Mucosa of rectum (tissue), 2 donors: ENCODE data around the gene SALL3.

Source experiments
- H3K27ac ChIP-seq, 2 donors: one replicate each; pipeline ENCODE4 v1.7.0; 2013; ENCODE audit warnings: inconsistent platforms in 2 of 2, low read depth in 2 of 2, low read length in 2 of 2
- H3K27me3 ChIP-seq, 2 donors: one replicate each; pipeline ENCODE4 v1.7.0; 2013; ENCODE audit warnings: low read length in 2 of 2; ENCODE audit not compliant: control insufficient read depth in 2 of 2, insufficient read depth in 2 of 2
- H3K36me3 ChIP-seq, 2 donors: one replicate each; pipeline ENCODE4 v1.7.0; 2013; ENCODE audit warnings: low read length in 2 of 2; ENCODE audit not compliant: control insufficient read depth in 2 of 2, insufficient read depth in 2 of 2
- H3K4me1 ChIP-seq, 2 donors: one replicate each; pipeline ENCODE4 v1.7.0; 2013; ENCODE audit warnings: low read length in 2 of 2, mild to moderate bottlenecking in 1 of 2; ENCODE audit not compliant: control insufficient read depth in 2 of 2, insufficient read depth in 2 of 2
- H3K4me3 ChIP-seq, 2 donors: one replicate each; pipeline ENCODE4 v1.7.0; 2013; ENCODE audit warnings: low read length in 2 of 2
- H3K9ac ChIP-seq, 2 donors: one replicate each; pipeline ENCODE4 v1.7.0; 2013; ENCODE audit warnings: low read length in 2 of 2, low read depth in 1 of 2, mild to moderate bottlenecking in 1 of 2
- H3K9me3 ChIP-seq, 2 donors: one replicate each; pipeline ENCODE4 v1.7.0; 2013; ENCODE audit warnings: low read length in 2 of 2; ENCODE audit not compliant: control insufficient read depth in 2 of 2
- donor health status: healthy.
- donor health status: Normal muscosa, but diverticular disease.

The SALL3 gene

GRCh38 chr18:78980279-78980771, 707 bp downstream of the SALL3 start:
- no peak overlapping the region for H3K4me3 ChIP-seq

GRCh38 chr18:78980777-78981380, 1.3 kb downstream of the SALL3 start:
- H3K27me3 ChIP-seq: peaks cover 24 to 35% of the 10 kb centered on the region in 2 donors
- no peak overlapping the region for H3K9ac ChIP-seq
- no peaks in the 10 kb centered on the region for H3K9me3 ChIP-seq
- H3K27ac ChIP-seq: no peak overlapping the region
- H3K36me3 ChIP-seq: no peaks in the 10 kb centered on the region
- no peaks in the 10 kb centered on the region for H3K4me1 ChIP-seq
- no peak overlapping the region for H3K4me3 ChIP-seq

More at GRCh38 chr18:78980279-78980771, 707 bp downstream of the SALL3 start:
- peaks cover 21 to 35% of the 10 kb centered on the region in 2 donors for H3K27me3 ChIP-seq
- no peak overlapping the region for H3K27ac ChIP-seq
- H3K9ac ChIP-seq: no peak overlapping the region
- no peaks in the 10 kb centered on the region for H3K36me3 ChIP-seq
- no peaks in the 10 kb centered on the region for H3K4me1 ChIP-seq
- no peaks in the 10 kb centered on the region for H3K9me3 ChIP-seq

- Histone ChIP-seq H3K36me3 (no peaks in the 10 kb centered on the region), H3K27me3 (peaks cover 22 to 37% of the 10 kb centered on the region in 2 donors), H3K4me1 (no peaks in the 10 kb centered on the region), H3K4me3 (no peak overlapping the region), H3K9ac (no peak overlapping the region), H3K27ac (no peak overlapping the region), H3K9me3 (no peaks in the 10 kb centered on the region)
These were observed 1.8 kb downstream of the SALL3 start for GRCh38 chr18:78981394-78981831.

- Histone ChIP-seq H3K4me1 (no peaks in the 10 kb centered on the region), H3K4me3 (no peak overlapping the region), H3K27ac (no peak overlapping the region), H3K9me3 (no peaks in the 10 kb centered on the region), H3K9ac (no peak overlapping the region), H3K27me3 (peaks cover 26 to 34% of the 10 kb centered on the region in 2 donors), H3K36me3 (no peaks in the 10 kb centered on the region)
These were observed 2.5 kb downstream of the SALL3 start for GRCh38 chr18:78981989-78982620.

GRCh38 chr18:78983512-78983911, 3.9 kb downstream of the SALL3 start:
- no peaks in the 10 kb centered on the region for H3K4me1 ChIP-seq
- H3K9me3 ChIP-seq: no peaks in the 10 kb centered on the region
- H3K4me3 ChIP-seq: no peak overlapping the region
- no peak overlapping the region for H3K9ac ChIP-seq
- H3K27ac ChIP-seq: no peak overlapping the region
- H3K27me3 ChIP-seq: peaks cover 35% of the 10 kb centered on the region in 2 donors
- no peaks in the 10 kb centered on the region for H3K36me3 ChIP-seq

- Histone ChIP-seq H3K36me3 (no peaks in the 10 kb centered on the region), H3K9ac (no peak overlapping the region), H3K4me3 (no peak overlapping the region), H3K27ac (no peak overlapping the region), H3K4me1 (no peaks in the 10 kb centered on the region), H3K9me3 (no peaks in the 10 kb centered on the region), H3K27me3 (peaks cover 35% of the 10 kb centered on the region in 2 donors)
These were observed 5.5 kb downstream of the SALL3 start for GRCh38 chr18:78984941-78985784.

- no peaks in the 10 kb centered on the region for H3K9me3 ChIP-seq
- H3K4me3 ChIP-seq: no peak overlapping the region
- peaks cover 32 to 35% of the 10 kb centered on the region in 2 donors for H3K27me3 ChIP-seq
These were observed 6.4 kb downstream of the SALL3 start for GRCh38 chr18:78986018-78986481.

GRCh38 chr18:78991446-78991845, 11.8 kb downstream of the SALL3 start:
- Histone ChIP-seq H3K4me3 (no peak overlapping the region), H3K27me3 (peaks cover 3 to 13% of the 10 kb centered on the region in 2 donors), H3K4me1 (no peaks in the 10 kb centered on the region), H3K9me3 (no peaks in the 10 kb centered on the region), H3K36me3 (no peaks in the 10 kb centered on the region), H3K9ac (no peak overlapping the region), H3K27ac (no peak overlapping the region)

More at GRCh38 chr18:78986018-78986481, 6.4 kb downstream of the SALL3 start:
- H3K36me3 ChIP-seq: no peaks in the 10 kb centered on the region
- no peaks in the 10 kb centered on the region for H3K4me1 ChIP-seq
- H3K9ac ChIP-seq: no peak overlapping the region
- H3K27ac ChIP-seq: no peak overlapping the region

GRCh38 chr18:78992041-78993011, 12.7 kb downstream of the SALL3 start:
- no peaks in the 10 kb centered on the region for H3K9me3 ChIP-seq
- peaks cover 2 to 7% of the 10 kb centered on the region in 2 donors for H3K27me3 ChIP-seq
- H3K4me1 ChIP-seq: no peaks in the 10 kb centered on the region
- no peak overlapping the region for H3K9ac ChIP-seq
- no peak overlapping the region for H3K4me3 ChIP-seq
- H3K36me3 ChIP-seq: no peaks in the 10 kb centered on the region
- no peak overlapping the region for H3K27ac ChIP-seq
